Measurements from ENCODE around the gene CCL3.
"Not testable (repeated sequence)": the region's sequence is repeated elsewhere in the genome, so short reads cannot be mapped to it uniquely, and the experiment has no call there.

The CCL3 gene

DNA sequence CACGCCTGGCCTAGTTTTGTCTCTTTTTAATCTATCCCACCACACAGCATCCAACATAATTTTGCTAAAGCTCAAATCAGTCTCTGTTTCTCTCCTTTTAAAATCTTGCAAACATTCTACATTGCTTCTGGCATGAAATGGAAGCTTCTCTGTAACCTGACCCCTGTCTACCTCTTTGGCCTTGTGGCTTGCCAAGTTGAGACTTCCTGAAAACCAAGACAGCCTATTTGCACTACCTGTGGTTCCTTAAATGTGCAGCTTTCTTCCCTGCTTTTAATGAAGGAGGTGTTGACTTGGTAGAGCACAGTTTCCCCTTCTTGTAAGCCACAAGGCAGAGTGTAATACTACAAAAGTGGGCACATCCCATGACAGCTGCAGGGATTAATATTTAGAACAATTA is 6.0 kb upstream of the CCL3 start:
- Histone ChIP-seq H3K9ac (ENCODE audit: low read length) (no peak overlapping the region), H3K27me3 (ENCODE audit: control insufficient read depth, insufficient read depth, low read length) (no peaks in the 10 kb centered on the region), H3K36me3 (ENCODE audit: control insufficient read depth, insufficient read depth, low read length) (no peaks in the 10 kb centered on the region), H3K27ac (ENCODE audit: low read depth, low read length) (no peak overlapping the region), H3K4me1 (ENCODE audit: control insufficient read depth, insufficient read depth, low read length) (0 out of 2 replicates have a peak, but pooled peaks cover 3% of the 10 kb centered on the region), H3K4me3 (ENCODE audit: low read depth, low read length) (no peak overlapping the region), H3K9me3 (ENCODE audit: control insufficient read depth, insufficient read depth, low read depth, low read length) (no peaks in the 10 kb centered on the region)

DNA sequence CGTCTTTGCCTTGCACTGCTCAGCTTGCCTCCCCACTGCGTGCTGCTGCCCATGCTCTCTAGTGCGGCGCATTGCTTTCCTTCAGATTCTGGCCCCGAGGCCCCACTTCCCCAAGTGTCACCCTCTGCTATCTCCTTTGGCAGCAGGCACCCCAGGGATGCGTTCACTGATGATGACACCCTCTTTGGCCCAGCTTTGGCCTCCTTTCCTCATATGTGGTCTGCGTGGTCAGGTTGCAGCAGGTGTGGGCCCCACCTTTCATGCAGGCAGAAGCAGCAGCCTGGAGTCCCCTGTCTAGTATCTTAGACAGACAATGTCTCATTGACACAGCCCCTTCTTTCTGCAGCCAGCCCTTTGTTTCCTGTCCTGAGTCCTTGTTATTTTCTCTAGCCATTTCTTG is 4.8 kb upstream of the CCL3 start:
- Histone ChIP-seq H3K27ac (ENCODE audit: low read depth, low read length) (no peak overlapping the region), H3K4me3 (ENCODE audit: low read depth, low read length) (no peak overlapping the region), H3K27me3 (ENCODE audit: control insufficient read depth, insufficient read depth, low read length) (no peaks in the 10 kb centered on the region), H3K9me3 (ENCODE audit: control insufficient read depth, insufficient read depth, low read depth, low read length) (no peaks in the 10 kb centered on the region), H3K9ac (ENCODE audit: low read length) (no peak overlapping the region), H3K36me3 (ENCODE audit: control insufficient read depth, insufficient read depth, low read length) (no peaks in the 10 kb centered on the region), H3K4me1 (ENCODE audit: control insufficient read depth, insufficient read depth, low read length) (0 out of 2 replicates have a peak, but pooled peaks cover 3% of the 10 kb centered on the region)

DNA sequence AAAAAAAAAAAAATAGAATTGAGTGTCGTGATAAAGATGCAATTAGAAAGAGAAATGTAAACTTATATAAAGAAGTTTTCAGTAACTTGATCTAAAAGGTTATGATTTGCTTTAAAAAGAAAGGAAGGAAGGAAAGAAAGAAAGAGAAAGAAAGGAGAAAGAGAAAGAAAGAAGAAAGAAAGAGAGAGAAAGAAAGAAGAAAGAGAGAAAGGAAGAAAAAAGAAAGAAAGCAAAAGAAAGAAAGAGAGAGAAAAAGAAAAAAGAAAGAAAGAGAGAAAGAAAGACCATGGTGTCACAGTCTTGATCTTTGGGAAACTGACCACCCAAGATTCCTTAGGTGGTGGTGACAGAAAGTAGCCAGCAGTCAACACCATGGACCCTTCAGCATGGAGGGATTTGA is 4.3 kb upstream of the CCL3 start:
- no peaks in the 10 kb centered on the region for H3K27me3 ChIP-seq (ENCODE audit: control insufficient read depth, insufficient read depth, low read length)
- no peaks in the 10 kb centered on the region for H3K9me3 ChIP-seq (ENCODE audit: control insufficient read depth, insufficient read depth, low read depth, low read length)
- H3K4me3 ChIP-seq (ENCODE audit: low read depth, low read length), result no peak overlapping the region
- H3K36me3 ChIP-seq (ENCODE audit: control insufficient read depth, insufficient read depth, low read length), result no peaks in the 10 kb centered on the region
- no peak overlapping the region for H3K27ac ChIP-seq (ENCODE audit: low read depth, low read length)
- H3K9ac ChIP-seq (ENCODE audit: low read length), result no peak overlapping the region
- H3K4me1 ChIP-seq (ENCODE audit: control insufficient read depth, insufficient read depth, low read length), result peaks cover 6% of the 10 kb centered on the region; the same call in 1 of the 2 replicates

DNA sequence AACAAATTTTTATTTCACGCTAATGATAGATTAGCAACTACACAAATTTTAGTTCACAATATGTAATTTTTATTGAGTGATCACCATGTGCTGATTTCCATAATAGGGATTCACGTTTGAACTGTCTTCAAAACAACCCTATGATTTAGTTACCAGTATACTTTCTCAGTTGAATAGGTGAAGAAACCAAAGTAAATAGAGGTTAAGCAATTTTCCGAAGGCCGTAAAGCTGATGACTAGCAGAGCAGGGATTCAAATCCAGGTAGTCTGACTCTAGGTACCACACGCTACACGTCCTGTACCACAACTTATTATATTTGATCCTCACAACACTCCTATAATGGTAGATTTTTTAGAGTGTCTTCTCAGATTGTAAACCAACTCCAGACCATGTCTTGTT is 2.8 kb upstream of the CCL3 start:
- H3K27ac ChIP-seq (ENCODE audit: low read depth, low read length); H3K27me3 ChIP-seq (ENCODE audit: control insufficient read depth, insufficient read depth, low read length); H3K9me3 ChIP-seq (ENCODE audit: control insufficient read depth, insufficient read depth, low read depth, low read length); H3K9ac ChIP-seq (ENCODE audit: low read length); H3K4me1 ChIP-seq (ENCODE audit: control insufficient read depth, insufficient read depth, low read length); H3K36me3 ChIP-seq (ENCODE audit: control insufficient read depth, insufficient read depth, low read length); H3K4me3 ChIP-seq (ENCODE audit: low read depth, low read length): not testable (repeated sequence)

DNA sequence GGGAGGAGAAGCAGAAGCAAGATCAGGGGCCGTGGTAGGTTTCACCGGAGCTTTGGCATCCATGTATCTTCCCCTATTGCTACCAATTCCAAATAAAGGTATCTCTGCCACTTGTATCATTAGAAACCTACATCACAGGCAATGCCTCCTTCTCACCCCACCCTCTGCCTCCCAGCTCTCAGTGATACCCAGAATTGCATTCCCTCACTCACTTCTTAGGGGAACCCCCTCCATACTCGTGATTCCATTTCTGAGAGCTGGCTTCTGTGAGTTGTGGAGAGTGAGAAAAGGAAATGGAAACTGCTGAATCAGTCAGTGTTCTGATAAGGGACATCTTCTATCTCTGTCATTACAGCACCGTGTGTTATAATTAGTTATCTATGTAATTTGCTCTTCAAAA is 2.3 kb upstream of the CCL3 start:
- H3K9ac ChIP-seq (ENCODE audit: low read length), result no peak overlapping the region
- H3K36me3 ChIP-seq (ENCODE audit: control insufficient read depth, insufficient read depth, low read length), result no peaks in the 10 kb centered on the region
- H3K4me3 ChIP-seq (ENCODE audit: low read depth, low read length), result no peak overlapping the region
- peaks cover 9% of the 10 kb centered on the region; the same call in 1 of the 2 replicates for H3K4me1 ChIP-seq (ENCODE audit: control insufficient read depth, insufficient read depth, low read length)
- no peaks in the 10 kb centered on the region for H3K27me3 ChIP-seq (ENCODE audit: control insufficient read depth, insufficient read depth, low read length)
- H3K9me3 ChIP-seq (ENCODE audit: control insufficient read depth, insufficient read depth, low read depth, low read length), result no peaks in the 10 kb centered on the region
- no peak overlapping the region for H3K27ac ChIP-seq (ENCODE audit: low read depth, low read length)

DNA sequence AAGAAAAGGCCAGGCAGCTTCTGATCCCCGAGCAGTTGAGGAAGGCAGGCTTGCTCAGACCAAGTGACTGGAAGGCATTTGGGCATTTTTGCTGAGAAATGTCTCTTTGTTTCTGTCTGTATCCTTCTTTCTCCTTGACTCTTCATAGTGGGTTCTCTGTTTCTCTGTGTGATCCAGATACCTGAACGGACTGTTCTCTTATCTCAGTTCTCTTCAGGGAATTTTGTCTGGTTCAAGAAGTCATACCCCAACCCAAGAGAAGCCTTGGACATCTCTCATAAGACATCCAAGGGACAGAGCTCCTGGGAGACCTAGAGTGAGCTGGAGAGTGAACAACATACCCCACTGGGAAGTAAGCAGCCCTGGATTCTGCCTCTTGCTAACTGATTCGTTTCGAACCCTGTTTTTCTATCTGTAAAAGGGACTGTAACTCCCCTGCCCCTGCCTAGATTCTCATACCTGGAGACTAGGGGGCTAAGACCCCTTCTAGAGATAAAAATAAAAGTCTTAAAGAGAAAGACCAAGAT is 541 bp downstream of the CCL3 start:
- Histone ChIP-seq H3K4me1 (ENCODE audit: control insufficient read depth, insufficient read depth, low read length) (peaks cover 21% of the 10 kb centered on the region), H3K9me3 (ENCODE audit: control insufficient read depth, insufficient read depth, low read depth, low read length) (no peaks in the 10 kb centered on the region), H3K4me3 (ENCODE audit: low read depth, low read length) (no peak overlapping the region), H3K27me3 (ENCODE audit: control insufficient read depth, insufficient read depth, low read length) (no peaks in the 10 kb centered on the region), H3K27ac (ENCODE audit: low read depth, low read length) (no peak overlapping the region), H3K9ac (ENCODE audit: low read length) (no peak overlapping the region), H3K36me3 (ENCODE audit: control insufficient read depth, insufficient read depth, low read length) (no peaks in the 10 kb centered on the region)

DNA sequence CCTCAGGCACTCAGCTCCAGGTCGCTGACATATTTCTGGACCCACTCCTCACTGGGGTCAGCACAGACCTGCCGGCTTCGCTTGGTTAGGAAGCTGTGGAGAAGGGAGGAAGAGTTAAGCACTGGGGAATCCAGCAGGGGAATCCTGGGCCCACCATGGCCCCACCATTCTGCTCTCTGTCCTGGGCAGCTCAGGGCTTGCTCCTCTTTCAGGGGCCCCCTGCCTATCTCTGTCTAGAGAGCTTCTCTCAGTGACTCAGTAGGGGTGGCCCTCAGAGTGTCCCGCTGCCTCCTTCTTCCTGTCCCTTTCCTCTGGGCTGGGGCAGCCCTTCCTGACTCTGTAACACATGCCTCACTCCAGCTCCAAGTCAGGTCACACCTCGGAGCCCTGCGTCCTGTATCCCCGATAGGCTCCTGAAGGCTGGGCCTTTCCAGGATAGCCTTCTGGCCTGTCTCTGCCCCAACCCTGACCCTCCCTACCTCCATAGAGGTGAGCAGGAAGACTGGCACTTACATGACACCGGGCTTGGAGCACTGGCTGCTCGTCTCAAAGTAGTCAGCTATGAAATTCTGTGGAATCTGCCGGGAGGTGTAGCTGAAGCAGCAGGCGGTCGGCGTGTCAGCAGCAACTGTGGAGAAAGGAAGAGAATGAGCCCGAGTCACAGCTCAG is 1.1 kb downstream of the CCL3 start:
- Histone ChIP-seq H3K9me3 (ENCODE audit: control insufficient read depth, insufficient read depth, low read depth, low read length) (no peaks in the 10 kb centered on the region), H3K9ac (ENCODE audit: low read length) (no peak overlapping the region), H3K4me1 (ENCODE audit: control insufficient read depth, insufficient read depth, low read length) (peaks cover 23% of the 10 kb centered on the region), H3K27ac (ENCODE audit: low read depth, low read length) (no peak overlapping the region), H3K4me3 (ENCODE audit: low read depth, low read length) (no peak overlapping the region), H3K27me3 (ENCODE audit: control insufficient read depth, insufficient read depth, low read length) (no peaks in the 10 kb centered on the region), H3K36me3 (ENCODE audit: control insufficient read depth, insufficient read depth, low read length) (no peaks in the 10 kb centered on the region)

DNA sequence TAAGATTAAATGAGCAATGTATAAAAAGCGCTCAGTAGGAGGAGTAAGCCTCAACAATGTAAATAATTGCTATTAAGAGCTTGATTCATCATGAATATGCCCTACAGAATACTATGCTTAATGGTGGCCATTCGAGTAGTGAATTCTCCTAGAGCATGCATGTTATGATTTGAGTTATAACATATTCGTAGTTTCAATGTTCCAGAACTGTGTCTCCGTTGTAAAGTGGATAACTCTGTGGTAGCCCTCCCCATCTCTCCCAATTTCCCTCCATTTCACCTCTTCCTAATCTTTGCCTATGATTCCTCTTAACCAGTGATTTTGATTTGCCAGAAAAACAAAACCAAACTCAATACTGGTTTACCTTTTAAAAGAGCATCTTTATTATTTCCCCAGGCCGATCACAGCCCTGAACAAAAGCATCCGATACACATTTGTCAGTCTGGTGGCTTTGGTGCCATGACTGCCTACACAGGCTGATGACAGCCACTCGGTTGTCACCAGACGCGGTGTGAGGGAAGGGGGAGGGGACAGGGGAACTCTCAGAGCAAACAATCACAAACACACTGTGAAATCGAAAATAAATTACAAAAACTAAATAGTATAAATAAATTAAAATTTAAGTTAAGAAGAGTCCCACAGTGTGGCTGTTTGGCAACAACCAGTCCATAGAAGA is 1.9 kb downstream of the CCL3 start:
- not testable (repeated sequence) for H3K9me3 ChIP-seq (ENCODE audit: control insufficient read depth, insufficient read depth, low read depth, low read length); H3K27me3 ChIP-seq (ENCODE audit: control insufficient read depth, insufficient read depth, low read length); H3K4me3 ChIP-seq (ENCODE audit: low read depth, low read length)

DNA sequence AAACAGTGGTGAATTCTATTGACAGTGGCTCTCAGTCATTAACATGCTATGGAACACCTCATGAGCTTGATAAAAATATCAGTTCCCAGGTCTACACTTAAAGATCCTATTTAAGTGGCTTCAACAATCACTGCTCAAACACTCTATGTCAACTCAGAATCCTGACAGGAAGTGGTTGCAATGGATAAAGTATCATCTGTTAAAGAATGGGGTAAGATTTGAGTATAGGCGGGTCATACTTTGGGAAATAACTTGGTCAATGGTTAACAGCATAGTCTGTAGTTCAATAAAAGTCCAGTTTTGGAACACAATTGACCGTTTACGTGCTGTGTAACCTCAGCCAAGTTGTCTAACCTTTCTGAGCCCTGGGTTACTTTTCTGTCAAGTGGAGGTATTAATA is 2.5 kb downstream of the CCL3 start:
- not testable (repeated sequence) for H3K9me3 ChIP-seq (ENCODE audit: control insufficient read depth, insufficient read depth, low read depth, low read length); H3K4me3 ChIP-seq (ENCODE audit: low read depth, low read length); H3K27ac ChIP-seq (ENCODE audit: low read depth, low read length); H3K27me3 ChIP-seq (ENCODE audit: control insufficient read depth, insufficient read depth, low read length); H3K9ac ChIP-seq (ENCODE audit: low read length); H3K36me3 ChIP-seq (ENCODE audit: control insufficient read depth, insufficient read depth, low read length)
- peaks cover 23% of the 10 kb centered on the region for H3K4me1 ChIP-seq (ENCODE audit: control insufficient read depth, insufficient read depth, low read length)

More for the DNA sequence above, 1.9 kb downstream of the CCL3 start:
- H3K4me1 ChIP-seq (ENCODE audit: control insufficient read depth, insufficient read depth, low read length), result peaks cover 23% of the 10 kb centered on the region
- not testable (repeated sequence) for H3K36me3 ChIP-seq (ENCODE audit: control insufficient read depth, insufficient read depth, low read length); H3K27ac ChIP-seq (ENCODE audit: low read depth, low read length); H3K9ac ChIP-seq (ENCODE audit: low read length)

DNA sequence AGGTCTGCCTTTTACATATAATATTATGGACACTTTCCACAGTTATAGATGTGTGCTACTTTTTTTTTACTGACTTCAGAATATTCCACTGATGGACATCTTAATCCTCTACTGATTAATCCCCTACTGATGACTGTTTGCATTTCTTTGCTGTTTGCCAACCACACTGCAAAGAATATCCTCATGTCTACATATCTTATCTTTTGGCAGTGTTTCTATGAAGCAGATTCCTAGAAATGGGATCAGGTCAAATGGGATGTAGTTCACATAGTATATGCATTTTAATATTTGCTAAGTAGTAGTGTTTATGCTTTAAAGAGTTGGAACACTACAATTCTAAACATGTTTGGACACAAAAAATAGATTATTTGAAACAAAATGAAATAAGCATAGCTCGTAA is 3.2 kb downstream of the CCL3 start:
- no peak overlapping the region for H3K27ac ChIP-seq (ENCODE audit: low read depth, low read length)
- H3K4me3 ChIP-seq (ENCODE audit: low read depth, low read length), result no peak overlapping the region
- no peaks in the 10 kb centered on the region for H3K36me3 ChIP-seq (ENCODE audit: control insufficient read depth, insufficient read depth, low read length)
- no peaks in the 10 kb centered on the region for H3K9me3 ChIP-seq (ENCODE audit: control insufficient read depth, insufficient read depth, low read depth, low read length)
- no peaks in the 10 kb centered on the region for H3K27me3 ChIP-seq (ENCODE audit: control insufficient read depth, insufficient read depth, low read length)
- H3K4me1 ChIP-seq (ENCODE audit: control insufficient read depth, insufficient read depth, low read length), result peaks cover 23% of the 10 kb centered on the region
- no peak overlapping the region for H3K9ac ChIP-seq (ENCODE audit: low read length)

DNA sequence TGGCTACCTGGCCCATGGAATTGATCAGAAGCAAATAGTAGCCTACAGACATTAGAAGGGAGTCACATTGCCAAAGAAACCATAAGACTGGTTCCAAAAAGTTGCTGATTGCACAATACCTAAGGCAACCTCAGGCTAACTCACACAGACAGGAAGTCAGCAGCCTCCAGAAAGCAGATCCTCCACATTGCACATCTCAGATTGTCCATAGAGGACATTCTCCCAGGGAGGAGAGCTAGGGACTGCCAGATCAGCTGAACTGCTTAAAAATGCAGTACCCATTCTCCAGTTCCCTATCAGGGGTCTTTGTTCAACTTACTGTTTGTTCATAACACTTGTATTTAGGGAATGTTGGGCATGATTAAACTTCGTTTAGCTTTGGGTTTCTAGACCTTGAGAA is 4.2 kb downstream of the CCL3 start:
- Histone ChIP-seq H3K9me3 (ENCODE audit: control insufficient read depth, insufficient read depth, low read depth, low read length) (no peaks in the 10 kb centered on the region), H3K4me1 (ENCODE audit: control insufficient read depth, insufficient read depth, low read length) (peaks cover 23% of the 10 kb centered on the region), H3K27ac (ENCODE audit: low read depth, low read length) (no peak overlapping the region), H3K27me3 (ENCODE audit: control insufficient read depth, insufficient read depth, low read length) (no peaks in the 10 kb centered on the region), H3K9ac (ENCODE audit: low read length) (no peak overlapping the region), H3K36me3 (ENCODE audit: control insufficient read depth, insufficient read depth, low read length) (no peaks in the 10 kb centered on the region), H3K4me3 (ENCODE audit: low read depth, low read length) (no peak overlapping the region)

All from HUES6 (cell line).